A549 (cell line): ENCODE measurements around the gene ZBP1. TPM values are rescaled to one million over a fixed set of nuclear protein-coding genes. Genes with fewer than 3 reads are reported as not detected.

Experiments used
- ATAC-seq, 2 experiments: fragments of 200-7000 bp in 1 of 2; fragments of >200 bp in 1 of 2; cut with Nextera tagmentation in 1 of 2; cut with Tn5 transposase in 1 of 2; 3 replicates each; pipeline versions ENCODE4 v1.8.0 to v1.9.1; 2018 to 2020; ENCODE audit warnings: mild to moderate bottlenecking in 1 of 2, moderate library complexity in 1 of 2
- CTCF ChIA-PET: fragments of 300-600 bp; sonication (Branson Sonifier 250); formaldehyde crosslinking; extraction: SDS; loops from one replicate; lab custom pipeline; 2021; ENCODE audit warnings: antibody characterized with exemption, inconsistent platforms; lab: Yijun Ruan, JAX
- POLR2A ChIA-PET: fragments of 350-600 bp; formaldehyde crosslinking; extraction: SDS; loops from one replicate; lab custom pipeline; 2021; ENCODE audit warnings: antibody characterized with exemption, inconsistent platforms; lab: Yijun Ruan, JAX
- DNase-seq, 2 experiments: peaks; one replicate each; pipeline versions ENCODE4 v3.0.0 to v3.0.0-alpha.2; 2011 to 2016; ENCODE audit warnings: low read depth in 1 of 2, low spot score in 1 of 2
- FAIRE-seq: peaks from 2 replicates; lab custom pipeline; 2011; peaks lifted over from hg19 to GRCh38; lab: Jason Lieb, UNC
- H3K27ac ChIP-seq, 2 experiments: fragments of >200 bp; sonication (Bioruptor Twin); formaldehyde crosslinking; 3 replicates each; pipeline ENCODE4 v1.5.1; 2016 to 2017
- H3K4me1 ChIP-seq: fragments of >200 bp; sonication (Bioruptor Twin); formaldehyde crosslinking; 3 replicates; pipeline ENCODE4 v1.6.1; 2016
- H3K4me2 ChIP-seq: fragments of >200 bp; sonication (Bioruptor Twin); formaldehyde crosslinking; 3 replicates; pipeline ENCODE4 v1.6.1; 2016
- H3K4me3 ChIP-seq: fragments of >200 bp; sonication (Bioruptor Twin); formaldehyde crosslinking; 3 replicates; pipeline ENCODE4 v1.5.1; 2016
- H3K9me3 ChIP-seq: fragments of >200 bp; sonication (Bioruptor Twin); formaldehyde crosslinking; 3 replicates; pipeline ENCODE4 v1.6.1; 2016
- CEBPB ChIP-seq, 2 experiments: fragments of >200 bp in 1 of 2; sonication (Bioruptor Twin) in 1 of 2; formaldehyde crosslinking in 1 of 2; IDR thresholded peaks; 2 replicates each; pipeline ENCODE4 v1.6.1; 2012 to 2016
- FOSB ChIP-seq: fragments of 250-450 bp; sonication (Bioruptor Pico); IDR thresholded peaks from 2 replicates; pipeline ENCODE4 v1.5.0; 2020; ENCODE audit warnings: mild to moderate bottlenecking, moderate library complexity
- FOSL2 ChIP-seq, 2 experiments: fragments of 450-650 bp in 1 of 2; fragments of >200 bp in 1 of 2; sonication (Bioruptor Twin) in 1 of 2; formaldehyde crosslinking; IDR thresholded peaks; 2 replicates each; pipeline versions ENCODE4 v1.5.0 to v1.6.1; 2016 to 2020; ENCODE audit warnings: mild to moderate bottlenecking in 1 of 2, moderate library complexity in 1 of 2
- HOXA7 ChIP-seq: fragments of 250-450 bp; sonication (Bioruptor Pico); IDR thresholded peaks from 2 replicates; pipeline ENCODE4 v1.5.0; 2020; ENCODE audit warnings: mild to moderate bottlenecking, moderate library complexity
- HOXB5 ChIP-seq: fragments of 250-450 bp; sonication (Bioruptor Pico); IDR thresholded peaks from 2 replicates; pipeline ENCODE4 v1.5.0; 2020; ENCODE audit warnings: mild to moderate bottlenecking, moderate library complexity
- JUN ChIP-seq, 2 experiments: fragments of >200 bp; sonication (Bioruptor Twin); formaldehyde crosslinking; IDR thresholded peaks; 2 replicates in 1 of 2; 3 replicates in 1 of 2; pipeline ENCODE4 v1.6.1; 2016 to 2017
- MAFK ChIP-seq: fragments of 450-650 bp; IDR thresholded peaks from 2 replicates; pipeline ENCODE4 v1.6.1; 2014; ENCODE audit not compliant: partially characterized antibody
- MAZ ChIP-seq: fragments of 150-350 bp; IDR thresholded peaks from 2 replicates; pipeline ENCODE4 v1.6.1; 2014; ENCODE audit warnings: antibody characterized with exemption, low read depth, low read length, borderline replicate concordance
- NFE2L2 ChIP-seq: fragments of 150-350 bp; conservative IDR thresholded peaks from 2 replicates; pipeline ENCODE4 v1.6.1; 2014; ENCODE audit warnings: low read length
- PHF8 ChIP-seq: fragments of 200-600 bp; sonication (generic); IDR thresholded peaks from 2 replicates; pipeline ENCODE4 v1.6.1; 2016; ENCODE audit warnings: low read depth, mild to moderate bottlenecking, antibody characterized with exemption, moderate library complexity, borderline replicate concordance
- RAD21 ChIP-seq, 2 experiments: fragments of >200 bp in 1 of 2; sonication (Bioruptor Twin) in 1 of 2; formaldehyde crosslinking in 1 of 2; IDR thresholded peaks in 1 of 2; conservative IDR thresholded peaks in 1 of 2; 2 replicates in 1 of 2; 3 replicates in 1 of 2; pipeline ENCODE4 v1.6.1; 2012 to 2018; ENCODE audit warnings: inconsistent platforms in 1 of 2
- RNF2 ChIP-seq: fragments of 200-600 bp; sonication (generic); IDR thresholded peaks from 2 replicates; pipeline ENCODE4 v1.6.1; 2016; ENCODE audit warnings: low read depth, mild to moderate bottlenecking, antibody characterized with exemption, moderate library complexity, borderline replicate concordance
- TFCP2L1 ChIP-seq: fragments of 250-450 bp; sonication (Bioruptor Pico); IDR thresholded peaks from 2 replicates; pipeline ENCODE4 v1.5.0; 2021; ENCODE audit warnings: mild to moderate bottlenecking
- ZSCAN20 ChIP-seq: fragments of 250-450 bp; sonication (Bioruptor Pico); IDR thresholded peaks from 2 replicates; pipeline ENCODE4 v1.8.0; 2022; ENCODE audit warnings: mild to moderate bottlenecking, moderate library complexity
- WGBS: methylation state at CpG from one replicate; pipeline ENCODE4 v1.1.6; 2017; ENCODE audit errors: missing lambda C conversion rate; 5-methylcytosine and 5-hydroxymethylcytosine counted together
- polyA plus RNA-seq, 4 experiments: library from polyadenylated mRNA; depleted of rRNA in 3 of 4; stranded (reverse); fragments of >200 nt; fragmentation: RNase III in 1 of 4; extraction: RNeasy Plus Mini Kit Qiagen cat#74134 plus additional on column Dnase treatment in 1 of 4; gene quantifications; 2 replicates in 3 of 4; 3 replicates in 1 of 4; pipeline ENCODE4 v1.2.3, GENCODE V29; 2011 to 2017
- TF ChIP-seq, protein P1 (sequence below): fragments of >200 bp; sonication (Bioruptor Twin); formaldehyde crosslinking; IDR thresholded peaks from 3 replicates; pipeline ENCODE4 v1.6.1; 2016
- TF ChIP-seq, protein P2 (sequence below): fragments of >200 bp; sonication (Bioruptor Twin); formaldehyde crosslinking; IDR thresholded peaks from 3 replicates; pipeline ENCODE4 v1.5.1; 2016
- TF ChIP-seq, protein P3 (sequence below): fragments of 250-450 bp; sonication (Bioruptor Pico); IDR thresholded peaks from 2 replicates; pipeline ENCODE4 v1.5.0; 2020; ENCODE audit warnings: low read depth, mild to moderate bottlenecking, moderate library complexity
- TF ChIP-seq, protein P4 (sequence below): IDR thresholded peaks from 2 replicates; pipeline ENCODE4 v1.6.1; 2012
- TF ChIP-seq, protein P5 (sequence below): fragments of 450-650 bp; IDR thresholded peaks from 2 replicates; pipeline ENCODE4 v1.6.1; 2014; ENCODE audit warnings: antibody characterized with exemption
- TF ChIP-seq, protein P6 (sequence below): fragments of 150-350 bp; IDR thresholded peaks from 2 replicates; pipeline ENCODE4 v1.6.1; 2014; ENCODE audit warnings: low read depth, mild to moderate bottlenecking, low read length

The ZBP1 gene
- polyA plus RNA-seq, 2 of the 4 experiments (the other 2 are of a cell fraction): 0.05 TPM; not detected in 1

DNA sequence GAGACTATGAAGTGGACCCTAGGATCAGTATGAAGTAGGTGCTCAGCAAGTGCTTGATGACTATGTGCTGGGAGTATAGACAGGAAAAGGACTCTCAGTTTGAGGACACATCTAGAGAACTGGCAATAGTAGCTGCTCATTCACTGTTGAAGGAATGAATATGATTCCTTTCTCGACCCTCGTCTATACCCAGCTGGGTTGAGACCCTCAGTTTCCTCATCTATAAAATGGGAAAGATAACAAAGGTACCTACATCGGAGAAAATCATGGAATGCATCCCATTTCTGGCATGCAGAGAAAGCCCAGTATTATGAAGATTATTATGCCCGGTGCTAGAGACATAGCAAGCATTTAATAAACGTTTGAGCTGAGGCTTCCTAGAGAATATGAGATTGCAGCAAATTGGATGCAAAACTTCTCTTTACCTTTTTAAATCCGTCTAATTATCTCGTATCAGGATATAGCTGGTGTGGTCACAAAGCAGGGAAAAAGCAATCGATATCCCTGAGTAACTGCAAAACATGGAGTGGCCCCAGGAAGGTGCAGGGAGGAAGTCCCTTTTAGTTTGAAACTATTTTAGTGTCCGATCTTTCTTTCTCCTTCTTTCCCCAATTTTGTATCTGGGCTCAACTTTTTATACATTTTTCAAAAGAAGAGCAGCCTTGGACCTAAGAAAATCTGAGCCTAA is 62.2 kb downstream of the ZBP1 start:
- DNase-seq (no peak), FAIRE-seq (no peak), ATAC-seq (no peak)
- ChIA-PET CTCF (interaction anchor here (0.6 to 2.4 kb wide), 3 partner anchors 10 to 43 kb away, joined by 3 to 6 read pairs (median 3); no protein-coding TSS in a partner anchor), POLR2A (no interaction called here)
- TF ChIP-seq, protein P1, sequence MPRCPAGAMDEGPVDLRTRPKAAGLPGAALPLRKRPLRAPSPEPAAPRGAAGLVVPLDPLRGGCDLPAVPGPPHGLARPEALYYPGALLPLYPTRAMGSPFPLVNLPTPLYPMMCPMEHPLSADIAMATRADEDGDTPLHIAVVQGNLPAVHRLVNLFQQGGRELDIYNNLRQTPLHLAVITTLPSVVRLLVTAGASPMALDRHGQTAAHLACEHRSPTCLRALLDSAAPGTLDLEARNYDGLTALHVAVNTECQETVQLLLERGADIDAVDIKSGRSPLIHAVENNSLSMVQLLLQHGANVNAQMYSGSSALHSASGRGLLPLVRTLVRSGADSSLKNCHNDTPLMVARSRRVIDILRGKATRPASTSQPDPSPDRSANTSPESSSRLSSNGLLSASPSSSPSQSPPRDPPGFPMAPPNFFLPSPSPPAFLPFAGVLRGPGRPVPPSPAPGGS: no peak
- TF ChIP-seq HOXA7 (CRISPR knock-in tag) (no peak), HOXB5 (no peak), FOSL2 (IDR thresholded peaks at IDR 0.05) (no peak), FOSL2 (CRISPR knock-in tag; IDR thresholded peaks at IDR 0.05) (no peak), NFE2L2 (no peak), TFCP2L1 (CRISPR knock-in tag) (no peak), ZSCAN20 (CRISPR knock-in tag) (no peak), PHF8 (no peak), RAD21 (conservative IDR thresholded peaks at IDR 0.05 in 1 of 2, IDR thresholded peaks at IDR 0.05 in 1 of 2) (no peak), JUN (IDR thresholded peaks at IDR 0.05) (no peak), MAZ (no peak)
- TF ChIP-seq, protein P2, sequence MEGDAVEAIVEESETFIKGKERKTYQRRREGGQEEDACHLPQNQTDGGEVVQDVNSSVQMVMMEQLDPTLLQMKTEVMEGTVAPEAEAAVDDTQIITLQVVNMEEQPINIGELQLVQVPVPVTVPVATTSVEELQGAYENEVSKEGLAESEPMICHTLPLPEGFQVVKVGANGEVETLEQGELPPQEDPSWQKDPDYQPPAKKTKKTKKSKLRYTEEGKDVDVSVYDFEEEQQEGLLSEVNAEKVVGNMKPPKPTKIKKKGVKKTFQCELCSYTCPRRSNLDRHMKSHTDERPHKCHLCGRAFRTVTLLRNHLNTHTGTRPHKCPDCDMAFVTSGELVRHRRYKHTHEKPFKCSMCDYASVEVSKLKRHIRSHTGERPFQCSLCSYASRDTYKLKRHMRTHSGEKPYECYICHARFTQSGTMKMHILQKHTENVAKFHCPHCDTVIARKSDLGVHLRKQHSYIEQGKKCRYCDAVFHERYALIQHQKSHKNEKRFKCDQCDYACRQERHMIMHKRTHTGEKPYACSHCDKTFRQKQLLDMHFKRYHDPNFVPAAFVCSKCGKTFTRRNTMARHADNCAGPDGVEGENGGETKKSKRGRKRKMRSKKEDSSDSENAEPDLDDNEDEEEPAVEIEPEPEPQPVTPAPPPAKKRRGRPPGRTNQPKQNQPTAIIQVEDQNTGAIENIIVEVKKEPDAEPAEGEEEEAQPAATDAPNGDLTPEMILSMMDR: no peak
- TF ChIP-seq, protein P3, sequence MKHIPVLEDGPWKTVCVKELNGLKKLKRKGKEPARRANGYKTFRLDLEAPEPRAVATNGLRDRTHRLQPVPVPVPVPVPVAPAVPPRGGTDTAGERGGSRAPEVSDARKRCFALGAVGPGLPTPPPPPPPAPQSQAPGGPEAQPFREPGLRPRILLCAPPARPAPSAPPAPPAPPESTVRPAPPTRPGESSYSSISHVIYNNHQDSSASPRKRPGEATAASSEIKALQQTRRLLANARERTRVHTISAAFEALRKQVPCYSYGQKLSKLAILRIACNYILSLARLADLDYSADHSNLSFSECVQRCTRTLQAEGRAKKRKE: no peak
- Histone ChIP-seq H3K9me3 (no peaks in the 10 kb centered on the region), H3K27ac (no peak overlapping the region), H3K4me3 (no peak overlapping the region), H3K4me2 (no peak overlapping the region; the same call in 1 of the 3 replicates), H3K4me1 (peaks cover 24% of the 10 kb centered on the region)
- WGBS: 31% methylated on average over 9 of the region's 9 CpGs

DNA sequence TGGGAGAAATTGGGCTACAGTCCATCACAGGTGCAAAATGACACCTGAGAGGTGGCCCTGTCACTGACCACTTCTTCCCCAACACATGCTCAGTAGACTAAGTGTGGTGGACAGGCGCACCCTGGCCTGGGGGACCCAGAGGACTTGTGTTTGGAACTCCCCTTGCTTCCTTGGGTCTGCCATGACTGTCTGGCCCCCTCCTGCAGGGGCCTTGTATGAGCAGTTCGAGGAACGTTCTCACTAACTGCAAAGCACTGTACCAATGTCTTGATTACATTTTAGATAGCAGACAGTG is 63.3 kb downstream of the ZBP1 start:
- Histone ChIP-seq H3K9me3 (no peaks in the 10 kb centered on the region), H3K27ac (no peak overlapping the region), H3K4me3 (no peak overlapping the region), H3K4me1 (peaks cover 24% of the 10 kb centered on the region)
- ATAC-seq (no peak), FAIRE-seq (no peak), DNase-seq (no peak)
- CTCF ChIA-PET: interaction anchor here (0.6 kb wide), 1 partner anchor 677 kb away, joined by 5 read pairs; no protein-coding TSS in a partner anchor
- 17% methylated on average over 3 of the region's 3 CpGs for WGBS
- POLR2A ChIA-PET: no interaction called here
- TF ChIP-seq RNF2 (no peak), MAFK (no peak), CEBPB (IDR thresholded peaks at IDR 0.05) (no peak), JUN (IDR thresholded peaks at IDR 0.05) (no peak), FOSB (CRISPR knock-in tag) (no peak)
- TF ChIP-seq, protein P4, sequence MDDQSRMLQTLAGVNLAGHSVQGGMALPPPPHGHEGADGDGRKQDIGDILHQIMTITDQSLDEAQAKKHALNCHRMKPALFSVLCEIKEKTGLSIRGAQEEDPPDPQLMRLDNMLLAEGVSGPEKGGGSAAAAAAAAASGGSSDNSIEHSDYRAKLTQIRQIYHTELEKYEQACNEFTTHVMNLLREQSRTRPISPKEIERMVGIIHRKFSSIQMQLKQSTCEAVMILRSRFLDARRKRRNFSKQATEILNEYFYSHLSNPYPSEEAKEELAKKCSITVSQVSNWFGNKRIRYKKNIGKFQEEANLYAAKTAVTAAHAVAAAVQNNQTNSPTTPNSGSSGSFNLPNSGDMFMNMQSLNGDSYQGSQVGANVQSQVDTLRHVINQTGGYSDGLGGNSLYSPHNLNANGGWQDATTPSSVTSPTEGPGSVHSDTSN: no peak
- TF ChIP-seq, protein P5, sequence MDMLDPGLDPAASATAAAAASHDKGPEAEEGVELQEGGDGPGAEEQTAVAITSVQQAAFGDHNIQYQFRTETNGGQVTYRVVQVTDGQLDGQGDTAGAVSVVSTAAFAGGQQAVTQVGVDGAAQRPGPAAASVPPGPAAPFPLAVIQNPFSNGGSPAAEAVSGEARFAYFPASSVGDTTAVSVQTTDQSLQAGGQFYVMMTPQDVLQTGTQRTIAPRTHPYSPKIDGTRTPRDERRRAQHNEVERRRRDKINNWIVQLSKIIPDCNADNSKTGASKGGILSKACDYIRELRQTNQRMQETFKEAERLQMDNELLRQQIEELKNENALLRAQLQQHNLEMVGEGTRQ: no peak
- TF ChIP-seq, protein P6, sequence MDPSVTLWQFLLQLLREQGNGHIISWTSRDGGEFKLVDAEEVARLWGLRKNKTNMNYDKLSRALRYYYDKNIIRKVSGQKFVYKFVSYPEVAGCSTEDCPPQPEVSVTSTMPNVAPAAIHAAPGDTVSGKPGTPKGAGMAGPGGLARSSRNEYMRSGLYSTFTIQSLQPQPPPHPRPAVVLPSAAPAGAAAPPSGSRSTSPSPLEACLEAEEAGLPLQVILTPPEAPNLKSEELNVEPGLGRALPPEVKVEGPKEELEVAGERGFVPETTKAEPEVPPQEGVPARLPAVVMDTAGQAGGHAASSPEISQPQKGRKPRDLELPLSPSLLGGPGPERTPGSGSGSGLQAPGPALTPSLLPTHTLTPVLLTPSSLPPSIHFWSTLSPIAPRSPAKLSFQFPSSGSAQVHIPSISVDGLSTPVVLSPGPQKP: no peak
- TF ChIP-seq, all 56 proteins: peak for 0
- H3K4me2 ChIP-seq: no peak overlapping the region
